ENCODE data around the gene ALG1.

The ALG1 gene, protein sequence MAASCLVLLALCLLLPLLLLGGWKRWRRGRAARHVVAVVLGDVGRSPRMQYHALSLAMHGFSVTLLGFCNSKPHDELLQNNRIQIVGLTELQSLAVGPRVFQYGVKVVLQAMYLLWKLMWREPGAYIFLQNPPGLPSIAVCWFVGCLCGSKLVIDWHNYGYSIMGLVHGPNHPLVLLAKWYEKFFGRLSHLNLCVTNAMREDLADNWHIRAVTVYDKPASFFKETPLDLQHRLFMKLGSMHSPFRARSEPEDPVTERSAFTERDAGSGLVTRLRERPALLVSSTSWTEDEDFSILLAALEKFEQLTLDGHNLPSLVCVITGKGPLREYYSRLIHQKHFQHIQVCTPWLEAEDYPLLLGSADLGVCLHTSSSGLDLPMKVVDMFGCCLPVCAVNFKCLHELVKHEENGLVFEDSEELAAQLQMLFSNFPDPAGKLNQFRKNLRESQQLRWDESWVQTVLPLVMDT

DNA sequence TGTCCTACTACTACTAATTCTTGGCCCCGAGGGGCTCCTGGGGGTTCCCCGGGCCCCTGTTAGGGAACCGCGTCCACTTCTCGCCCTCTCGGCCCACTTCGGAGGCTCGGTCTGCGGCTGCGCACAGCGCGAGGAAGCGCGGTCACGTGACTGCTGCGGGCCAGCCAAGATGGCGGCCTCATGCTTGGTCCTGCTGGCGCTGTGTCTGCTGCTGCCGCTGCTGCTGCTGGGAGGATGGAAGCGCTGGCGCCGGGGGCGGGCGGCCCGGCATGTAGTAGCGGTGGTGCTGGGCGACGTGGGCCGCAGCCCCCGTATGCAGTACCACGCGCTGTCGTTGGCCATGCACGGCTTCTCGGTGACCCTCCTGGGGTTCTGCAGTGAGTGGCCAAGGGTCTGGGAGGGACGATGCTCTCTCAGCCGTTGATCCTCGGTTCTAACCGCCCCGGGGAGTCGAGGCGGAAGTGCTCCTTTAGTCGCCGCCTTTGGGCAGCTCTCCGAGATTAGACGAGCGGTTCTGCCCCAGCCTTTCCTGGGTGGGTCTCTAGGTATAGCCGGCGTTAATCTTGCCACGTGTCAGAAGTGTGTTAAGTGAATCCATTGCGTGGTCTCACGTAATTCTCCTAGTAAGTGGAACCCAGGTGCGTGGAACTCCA lies at the start of gene ALG1:
TSS of gene ALG1 (plus strand) at position 163 of the 653 bp plus-strand sequence. CDS start at position 170, 7 bp downstream.
- DNase-seq (ENCODE audit: low read depth, low spot score), result peak; percentile 65

DNA sequence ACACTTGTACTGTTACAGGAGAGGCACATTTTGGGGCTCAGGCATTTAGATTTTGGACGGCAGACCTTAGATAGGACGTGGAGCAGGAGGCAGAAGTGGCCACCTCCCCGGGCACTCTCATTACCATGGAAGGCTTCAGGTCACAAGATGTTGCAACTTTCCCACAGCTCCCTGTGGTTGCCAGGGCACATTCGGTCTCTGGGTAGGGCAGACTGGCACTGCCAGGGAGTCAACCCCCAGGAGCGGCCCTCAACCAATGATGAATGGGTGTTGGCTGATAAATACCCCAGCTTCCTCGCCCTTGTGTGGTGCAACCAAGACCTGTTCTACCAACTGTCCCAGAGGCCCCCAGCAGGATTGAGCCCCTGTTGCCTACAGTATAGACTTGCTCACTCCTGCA lies 49.1 kb upstream of the ALG1 start:
- DNase-seq (ENCODE audit: low read depth, low spot score), result no peak

DNA sequence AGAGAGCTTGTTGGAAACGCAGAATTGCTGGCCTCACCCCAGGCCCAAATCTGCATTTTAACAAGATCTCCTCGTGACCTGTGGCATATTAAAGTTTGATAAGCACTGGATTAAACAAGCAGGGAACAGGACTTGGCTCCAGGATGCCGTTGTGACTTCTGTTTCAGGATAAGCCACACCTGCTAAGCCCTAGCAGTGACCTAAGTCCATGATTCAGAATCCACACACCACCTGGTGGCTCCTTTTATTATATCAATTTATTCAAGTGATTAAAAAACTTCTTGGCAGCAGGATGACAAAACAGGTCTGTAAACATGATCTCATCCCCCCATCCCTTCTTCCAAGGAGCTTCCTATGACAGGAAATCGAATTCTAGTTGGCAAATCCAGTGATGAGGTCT lies 47.0 kb upstream of the ALG1 start:
- DNase-seq (ENCODE audit: low read depth, low spot score), result no peak

DNA sequence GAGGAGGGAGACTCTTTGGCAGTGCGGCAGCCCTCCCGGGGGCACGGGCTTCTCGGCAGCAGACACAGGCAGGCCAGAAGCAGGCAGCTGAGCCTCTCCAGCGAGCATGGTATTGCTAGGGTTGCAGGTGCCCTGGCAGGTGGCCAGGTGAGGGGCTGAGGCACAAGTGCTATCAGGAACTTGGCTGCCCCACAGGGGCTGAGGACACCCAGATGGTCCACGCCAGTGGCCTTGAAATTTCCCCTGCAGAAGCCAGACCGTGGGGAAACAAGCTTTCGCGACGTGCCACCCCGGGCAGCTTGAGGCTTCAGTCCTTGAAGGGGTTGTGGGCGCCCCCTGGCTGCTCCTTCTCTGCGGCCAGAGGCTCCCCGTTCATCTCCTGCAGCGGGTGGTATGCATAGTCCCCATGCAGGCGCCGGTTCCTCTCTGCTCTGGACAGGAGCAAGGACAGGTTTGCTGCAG lies 46.4 kb upstream of the ALG1 start:
- no peak for DNase-seq (ENCODE audit: low read depth, low spot score)

DNA sequence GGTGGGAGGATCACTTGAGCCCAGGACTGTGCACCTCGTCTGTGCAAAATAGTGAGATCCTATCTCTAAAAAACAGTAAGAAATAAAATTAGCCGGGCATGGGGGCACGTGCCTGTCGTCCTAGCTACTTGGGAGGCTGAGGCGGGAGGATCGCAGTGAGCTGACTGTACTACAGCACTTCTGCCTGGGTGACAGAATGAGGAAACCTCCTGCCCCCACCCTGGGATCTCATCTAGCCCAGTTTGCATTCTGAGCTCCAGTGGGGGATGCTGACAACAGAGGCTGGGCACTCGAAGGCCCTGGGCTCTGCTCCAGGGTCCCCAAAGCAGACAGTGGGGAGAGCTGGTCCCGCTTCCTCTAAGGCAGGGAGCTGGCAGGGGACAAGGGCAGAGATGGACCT lies 45.0 kb upstream of the ALG1 start:
- DNase-seq (ENCODE audit: low read depth, low spot score), result no peak

DNA sequence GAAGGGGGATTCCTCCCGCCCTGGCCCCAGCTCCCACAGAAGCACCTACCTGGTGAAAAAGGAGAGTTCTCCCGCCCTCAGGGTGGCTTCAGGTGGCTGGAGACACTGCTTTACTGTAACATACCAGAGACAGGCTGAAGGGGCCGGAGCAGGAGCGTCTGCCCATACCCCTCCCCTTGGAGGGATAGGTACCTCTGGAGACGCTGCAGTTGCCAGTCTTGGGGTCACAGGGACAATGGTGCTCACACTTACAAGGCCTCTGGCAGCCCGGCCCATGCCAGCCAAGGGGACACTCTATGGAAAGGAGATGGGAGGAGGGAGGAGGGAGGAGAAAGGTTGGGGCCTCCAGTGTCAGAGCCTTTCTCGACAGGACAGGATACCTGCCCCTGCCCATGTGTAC lies 44.6 kb upstream of the ALG1 start:
- DNase-seq (ENCODE audit: low read depth, low spot score), result no peak

DNA sequence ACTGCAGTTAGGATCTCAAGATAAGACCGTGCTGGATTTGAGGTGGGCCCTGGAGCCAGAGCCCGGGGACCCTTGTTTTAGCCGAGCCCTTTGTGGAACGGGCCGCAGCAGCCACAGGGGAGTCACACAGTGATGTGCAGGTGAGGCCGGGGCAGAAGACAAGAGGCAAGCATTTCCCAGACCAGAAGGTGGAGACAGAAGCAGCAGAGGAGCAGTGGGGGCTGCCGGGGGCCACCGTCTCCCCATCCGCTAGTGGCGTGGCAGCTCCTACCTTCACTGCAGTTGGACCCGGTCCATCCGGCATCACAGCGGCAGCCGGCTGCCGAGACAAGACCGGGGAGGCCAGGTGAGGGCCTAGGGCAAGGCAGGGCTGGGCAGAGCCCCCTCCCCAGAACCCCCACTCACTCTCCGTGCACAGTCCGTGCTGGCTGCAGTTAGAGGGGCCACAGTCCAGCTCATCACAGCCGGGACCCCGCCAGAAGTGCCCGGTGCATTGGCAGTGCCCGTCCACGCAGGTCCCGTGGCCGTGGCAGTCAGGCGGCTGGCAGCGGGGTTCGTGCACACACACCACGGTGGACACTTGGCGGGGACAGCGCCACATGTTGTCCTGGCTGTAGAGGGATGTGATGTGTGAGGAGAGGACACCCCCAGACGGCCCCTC lies 43.9 kb upstream of the ALG1 start:
- no peak for DNase-seq (ENCODE audit: low read depth, low spot score)

DNA sequence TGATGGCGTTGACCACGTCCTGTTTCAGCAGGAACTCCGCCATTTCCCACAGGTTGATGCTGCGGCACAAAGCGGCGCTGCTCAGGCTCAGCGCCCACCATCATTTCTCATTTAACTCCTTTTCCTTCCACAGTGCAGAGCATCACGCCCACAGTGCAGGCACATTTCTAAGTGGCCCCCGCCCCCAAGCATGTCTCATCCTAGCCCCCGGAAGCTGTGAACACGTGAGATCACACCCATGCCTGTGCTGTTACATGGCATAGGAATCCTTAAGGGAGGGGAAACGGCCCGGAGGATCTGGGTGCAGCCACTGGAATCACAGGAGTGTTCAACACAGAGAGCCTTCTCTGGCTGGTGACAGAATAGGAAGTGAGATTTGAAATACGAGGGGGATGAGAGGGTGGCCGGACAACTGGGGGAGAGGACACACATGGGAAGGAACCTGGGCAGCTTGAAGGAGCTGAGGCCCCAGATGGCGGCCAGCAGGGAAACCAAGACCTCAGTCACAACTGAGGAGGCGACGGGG lies 42.6 kb upstream of the ALG1 start:
- no peak for DNase-seq (ENCODE audit: low read depth, low spot score)

DNA sequence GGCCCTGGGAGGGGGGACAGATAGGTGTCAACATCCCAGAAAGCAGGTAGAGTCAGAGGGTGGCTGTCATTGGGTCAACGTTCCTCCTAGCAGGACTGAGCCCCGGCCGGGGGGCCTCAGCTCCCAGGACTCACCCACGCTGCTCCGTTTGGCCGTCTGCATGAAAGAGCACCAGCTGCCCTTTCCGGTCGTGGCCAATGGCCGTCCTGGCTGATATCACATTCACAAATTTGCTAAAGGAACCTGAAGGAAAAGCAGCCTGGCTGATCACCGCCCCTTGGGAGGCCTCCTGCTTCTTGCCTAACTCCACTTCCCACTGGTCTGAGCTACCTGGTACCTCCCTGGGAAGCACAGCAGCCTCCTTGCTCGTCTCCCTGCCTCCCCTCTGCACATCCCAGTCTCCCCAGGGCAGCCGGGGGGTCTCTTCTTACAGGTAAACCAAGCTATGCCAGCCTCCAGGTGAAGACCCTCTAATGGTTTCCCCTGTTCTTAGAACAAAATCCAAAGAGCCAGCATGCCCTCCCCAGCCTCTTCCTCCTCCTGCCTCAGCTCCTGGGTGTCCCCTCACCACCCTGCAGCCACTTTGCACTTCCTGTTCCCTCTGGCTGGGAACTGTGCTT lies 41.3 kb upstream of the ALG1 start:
- no peak for DNase-seq (ENCODE audit: low read depth, low spot score)

DNA sequence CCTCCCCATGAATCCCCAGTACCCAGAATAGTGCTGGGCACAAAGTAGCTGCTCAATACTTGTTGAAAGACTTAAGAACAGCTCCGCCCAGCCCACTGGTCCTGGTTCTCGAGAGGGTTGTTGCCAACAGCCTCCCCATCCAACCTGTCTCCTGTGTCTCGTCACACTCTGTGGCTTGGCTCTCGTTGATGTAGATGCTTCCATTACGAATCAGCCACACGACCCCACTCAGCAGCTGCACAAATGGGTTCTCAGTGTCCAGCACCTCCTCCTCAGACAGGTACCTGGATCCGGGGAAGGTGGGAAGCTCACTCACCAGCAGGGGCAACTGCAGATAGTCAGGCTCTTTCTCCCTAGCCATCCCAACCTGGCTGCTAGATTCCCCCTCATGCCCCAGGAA lies 40.0 kb upstream of the ALG1 start:
- no peak for DNase-seq (ENCODE audit: low read depth, low spot score)

DNA sequence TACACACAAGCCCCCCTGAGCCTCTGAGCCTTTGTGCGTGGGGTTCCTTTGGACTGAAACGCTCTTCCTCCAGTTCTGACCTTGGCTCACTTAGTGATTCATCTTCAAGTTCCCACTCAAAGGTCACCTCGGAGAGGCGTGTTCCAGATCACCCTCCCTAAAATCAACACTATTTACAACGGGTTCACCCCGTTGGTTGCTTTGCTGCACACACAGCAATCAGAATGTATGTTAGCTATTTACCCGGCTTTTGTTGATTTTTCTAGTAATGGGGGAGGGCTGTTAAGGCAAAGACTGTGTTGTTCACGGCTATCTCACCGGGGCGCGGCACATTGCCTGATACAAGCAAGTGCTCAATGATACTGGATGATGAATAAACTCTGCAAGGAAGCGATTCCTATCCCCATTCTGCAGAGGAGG lies 38.9 kb upstream of the ALG1 start:
- no peak for DNase-seq (ENCODE audit: low read depth, low spot score)

DNA sequence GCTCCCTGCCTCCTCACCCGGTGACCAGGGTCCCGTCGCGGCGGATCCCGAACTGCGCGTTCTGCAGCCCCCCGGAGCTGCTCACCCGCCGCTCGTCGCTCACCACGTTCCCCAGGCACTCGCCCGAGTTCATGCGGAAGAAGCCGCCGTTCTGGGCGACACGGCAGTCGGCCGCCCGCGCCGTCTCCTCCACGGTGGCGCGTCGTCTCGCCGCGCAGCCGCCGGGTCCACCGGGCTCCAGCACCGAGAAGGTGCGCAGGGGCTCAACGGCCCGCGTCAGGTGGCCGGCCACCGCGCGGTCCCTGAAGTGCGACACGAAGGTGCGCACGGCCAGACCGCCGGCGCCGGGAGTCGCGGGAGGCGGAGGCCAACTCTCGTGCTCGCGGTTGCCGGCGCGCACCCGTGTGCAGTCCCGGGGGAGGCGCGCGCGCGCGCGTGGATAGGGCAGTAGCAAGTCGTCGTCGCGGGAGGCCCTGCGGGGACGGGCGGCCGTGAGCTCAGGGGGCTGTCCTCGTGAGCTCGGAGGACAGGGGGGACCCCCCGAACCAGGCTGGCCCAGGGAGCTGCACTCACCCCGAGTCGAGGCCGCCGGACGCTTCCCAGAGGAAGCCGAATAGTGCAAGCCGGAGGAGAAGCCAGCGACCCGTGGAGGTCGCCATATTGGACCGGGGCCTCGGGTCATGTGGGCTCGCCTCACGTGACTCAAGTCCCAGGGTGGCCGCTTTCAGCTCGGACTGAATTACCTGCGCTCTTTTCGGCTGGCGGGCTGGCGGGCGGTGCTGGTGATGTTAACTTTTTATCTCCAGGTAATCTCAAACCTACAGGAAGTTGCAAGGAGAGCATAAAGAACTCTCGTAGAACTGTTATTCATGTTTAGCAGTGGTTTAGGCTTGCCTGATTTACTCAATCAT lies 38.1 kb upstream of the ALG1 start, which contains the start of gene NAGPA:
TSS of gene NAGPA (minus strand) at position 680 of the 911 bp plus-strand sequence. CDS start at position 659, 21 bp downstream.
- DNase-seq (ENCODE audit: low read depth, low spot score), result peak; percentile 57

DNA sequence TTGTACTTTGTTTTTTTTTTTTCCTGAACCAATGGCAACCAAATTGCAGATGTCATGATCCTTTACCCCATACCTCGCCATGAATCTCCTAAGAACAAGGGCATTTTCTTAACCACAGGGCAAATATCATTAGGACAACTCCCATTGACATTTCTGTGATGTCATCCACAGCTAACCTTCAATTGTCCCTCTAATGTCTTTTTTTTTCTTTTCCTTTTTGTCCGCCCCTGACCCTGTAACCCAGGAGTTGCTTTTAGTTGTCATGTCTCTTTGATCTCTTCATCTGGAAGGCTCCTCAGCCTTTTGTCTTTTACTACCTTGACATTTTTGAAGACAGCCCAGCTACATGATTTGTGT lies 37.5 kb upstream of the ALG1 start:
- DNase-seq (ENCODE audit: low read depth, low spot score), result no peak

DNA sequence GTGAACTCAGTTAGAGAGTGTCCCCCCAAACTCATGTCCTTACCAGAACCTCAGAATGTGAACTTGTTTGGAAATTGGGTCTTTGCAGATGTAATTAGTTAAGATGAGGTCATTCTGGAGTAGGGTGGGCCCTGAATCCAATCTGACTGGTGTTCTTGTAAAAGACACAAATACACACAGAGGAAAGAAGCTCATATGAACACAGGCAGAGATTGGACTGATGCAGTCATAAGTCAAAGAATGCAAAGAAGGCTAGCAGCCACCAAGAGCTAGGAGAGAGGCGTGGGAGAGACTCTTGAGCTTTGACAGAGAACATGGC lies 35.8 kb upstream of the ALG1 start:
- DNase-seq (ENCODE audit: low read depth, low spot score), result no peak

DNA sequence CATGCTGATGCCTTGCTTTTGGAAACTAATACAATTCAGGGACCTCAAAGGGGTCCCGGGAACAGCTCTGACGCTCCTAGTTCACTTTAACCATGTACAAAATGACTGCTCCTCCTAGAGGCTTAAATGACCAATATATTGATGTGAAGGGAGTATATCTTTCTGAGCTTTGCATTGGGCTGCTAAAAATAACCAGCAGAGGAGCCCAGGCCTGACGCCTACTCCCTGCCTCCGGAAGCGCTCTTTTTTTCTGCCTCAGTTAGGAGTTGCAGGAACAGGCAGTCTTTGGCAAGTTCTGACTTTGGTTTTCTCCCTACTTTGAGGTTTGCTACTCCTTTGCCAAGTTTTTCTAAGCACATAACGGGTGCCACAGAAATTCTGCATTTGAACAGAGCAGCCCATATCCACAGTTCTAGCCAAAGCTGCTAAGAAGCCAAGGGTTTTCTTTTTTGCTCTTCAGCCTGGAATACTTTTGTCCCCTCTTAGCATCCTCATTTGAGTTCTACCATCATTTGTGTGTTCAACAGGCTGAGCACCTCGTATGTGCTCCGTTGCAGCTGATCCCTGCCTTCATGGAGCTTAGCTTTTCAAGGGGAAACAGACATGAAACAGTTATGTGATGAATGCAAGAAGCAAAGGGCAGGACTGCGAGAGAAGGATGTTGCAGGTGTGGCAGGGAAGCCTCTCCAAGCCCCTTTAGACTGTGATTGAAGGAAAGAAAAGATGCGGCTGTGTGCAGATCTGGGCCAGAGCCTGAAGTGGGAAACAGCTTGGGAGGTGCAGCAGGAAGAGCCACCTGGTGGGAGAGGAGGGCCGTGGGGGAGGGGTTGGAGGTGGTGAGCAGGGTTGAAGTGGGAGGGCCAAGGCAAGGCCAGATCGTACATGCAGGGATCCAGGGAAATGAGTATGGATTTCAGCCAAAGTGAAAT lies 35.2 kb upstream of the ALG1 start:
- DNase-seq (ENCODE audit: low read depth, low spot score), result no peak

DNA sequence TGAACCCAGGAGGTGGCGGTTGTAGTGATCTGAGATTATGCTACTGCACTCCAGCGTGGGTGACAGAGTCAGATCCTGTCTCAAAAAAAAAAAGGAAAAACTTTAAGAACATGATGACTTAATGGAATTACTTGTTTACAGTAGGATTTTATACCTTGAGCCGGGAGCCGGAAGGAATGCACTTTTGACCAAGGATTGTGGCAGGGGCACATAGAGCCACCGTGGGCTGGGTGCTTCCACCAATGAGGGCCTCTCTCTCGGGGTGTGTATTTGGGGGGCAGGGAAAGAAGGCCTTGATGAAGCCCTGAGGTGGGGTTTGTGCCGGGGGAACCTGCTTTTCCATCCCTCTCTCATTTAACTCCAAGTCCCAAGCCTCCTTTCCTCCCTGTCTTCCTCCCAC lies 31.2 kb upstream of the ALG1 start:
- DNase-seq (ENCODE audit: low read depth, low spot score), result no peak

DNA sequence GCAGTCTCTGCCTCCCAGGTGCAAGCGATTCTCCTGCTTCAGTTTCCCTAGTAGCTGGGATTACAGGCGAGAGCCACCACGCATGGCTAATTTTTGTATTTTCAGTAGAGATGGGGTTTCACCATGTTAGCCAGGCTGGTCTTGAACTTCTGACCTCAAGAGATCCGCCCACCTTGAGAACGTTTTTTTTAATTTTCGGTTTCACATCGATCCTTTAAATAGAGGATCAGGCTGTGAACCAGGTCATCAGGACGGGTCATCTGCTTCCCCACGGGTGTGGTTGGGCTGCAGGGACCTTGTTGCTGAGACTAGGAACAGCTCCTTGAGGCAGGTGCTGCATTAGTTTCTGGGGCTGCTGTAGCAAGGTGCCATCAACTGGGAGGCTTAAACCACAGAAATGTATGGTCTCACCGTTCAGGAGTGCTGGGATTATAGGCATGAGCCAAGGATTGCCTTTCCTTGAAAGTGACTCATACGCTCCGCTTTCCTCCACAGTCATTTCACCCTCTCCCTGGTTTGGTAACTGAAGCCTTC lies 30.0 kb upstream of the ALG1 start:
- DNase-seq (ENCODE audit: low read depth, low spot score), result no peak

DNA sequence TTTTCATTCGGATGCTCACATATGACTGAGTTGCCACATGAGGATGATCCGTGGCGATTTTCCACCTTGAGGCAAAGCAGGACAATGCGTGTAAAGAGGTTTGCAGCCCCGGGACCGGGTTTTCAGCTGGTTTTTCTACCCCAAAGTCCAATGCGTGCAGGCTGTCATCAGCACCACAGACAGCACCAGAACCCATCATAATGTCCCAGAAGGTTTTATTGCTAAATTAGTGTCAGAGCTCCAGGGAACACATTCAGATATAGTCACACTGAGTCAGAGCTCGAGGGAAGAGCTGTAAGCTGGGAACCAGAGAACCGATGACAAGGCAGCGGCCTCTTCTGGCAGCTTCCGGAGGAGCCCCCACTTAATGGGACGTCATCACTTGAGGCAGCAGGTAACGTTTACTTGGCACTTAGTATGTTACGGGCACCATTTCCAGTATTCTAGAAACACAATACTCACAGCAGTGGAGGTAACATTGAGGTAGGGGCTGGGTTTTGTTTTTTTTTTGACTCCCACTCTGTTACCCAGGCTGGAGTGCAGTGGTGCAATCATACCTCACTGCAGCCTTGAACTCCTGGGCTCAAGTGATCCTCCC lies 29.0 kb upstream of the ALG1 start:
- DNase-seq (ENCODE audit: low read depth, low spot score), result no peak

DNA sequence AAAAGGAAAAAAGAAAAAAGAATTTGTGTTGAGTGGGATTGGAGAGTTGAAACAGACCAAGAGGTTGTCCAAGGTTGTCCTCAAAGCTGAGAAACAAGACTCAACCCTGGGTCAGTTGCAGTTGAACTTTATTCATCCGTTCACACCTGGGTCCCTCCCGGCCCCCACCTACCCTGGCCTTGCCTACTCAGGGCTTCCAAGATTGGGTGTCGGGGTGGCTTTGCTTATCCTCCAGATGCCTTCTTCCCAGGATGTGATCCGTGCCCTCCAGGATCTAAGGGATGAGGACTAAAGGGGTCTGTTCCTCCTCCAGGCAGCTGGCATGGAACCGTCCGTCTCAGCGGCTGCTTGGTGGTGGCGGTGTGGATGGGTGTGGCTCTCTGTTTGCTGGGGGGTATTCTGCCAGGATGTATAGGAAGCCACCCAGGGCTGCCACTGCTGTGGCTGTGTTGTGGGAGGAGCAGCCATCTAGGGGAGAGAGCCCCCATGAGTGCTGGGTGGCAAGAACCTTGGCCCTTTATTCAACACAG lies 27.6 kb upstream of the ALG1 start:
- no peak for DNase-seq (ENCODE audit: low read depth, low spot score)

All from smooth muscle cell of the brain vasculature (primary cell).